ENCODE measurements around the gene SGIP1.

The SGIP1 gene

GRCh38 chr1:66637146-66637545 lies 103.2 kb downstream of the SGIP1 start:
- ATAC-seq (ENCODE audit: low read depth) (no peak), DNase-seq (ENCODE audit: low spot score) (no peak)
- Histone ChIP-seq H3K27me3 (ENCODE audit: insufficient read depth, poor library complexity, severe bottlenecking) (no peaks in the 10 kb centered on the region), H3K4me3 (ENCODE audit: severe bottlenecking) (no peak overlapping the region), H3K36me3 (ENCODE audit: low read depth) (no peaks in the 10 kb centered on the region), H3K27ac (ENCODE audit: poor library complexity, severe bottlenecking) (no peak overlapping the region), H3K4me1 (ENCODE audit: insufficient read depth, poor library complexity, severe bottlenecking) (no peaks in the 10 kb centered on the region), H3K9me3 (ENCODE audit: severe bottlenecking) (no peaks in the 10 kb centered on the region)
- TF ChIP-seq CTCF (IDR thresholded peaks at IDR 0.05; ENCODE audit: poor library complexity, severe bottlenecking), result no peak

- ATAC-seq (ENCODE audit: low read depth) (no peak), DNase-seq (ENCODE audit: low spot score) (no peak)
- Histone ChIP-seq H3K27ac (ENCODE audit: poor library complexity, severe bottlenecking) (no peak overlapping the region), H3K9me3 (ENCODE audit: severe bottlenecking) (no peaks in the 10 kb centered on the region), H3K4me3 (ENCODE audit: severe bottlenecking) (no peak overlapping the region), H3K4me1 (ENCODE audit: insufficient read depth, poor library complexity, severe bottlenecking) (no peaks in the 10 kb centered on the region), H3K36me3 (ENCODE audit: low read depth) (no peaks in the 10 kb centered on the region), H3K27me3 (ENCODE audit: insufficient read depth, poor library complexity, severe bottlenecking) (no peaks in the 10 kb centered on the region)
- no peak for TF ChIP-seq CTCF (IDR thresholded peaks at IDR 0.05; ENCODE audit: poor library complexity, severe bottlenecking)
Measured at GRCh38 chr1:66641891-66642473, 108.0 kb downstream of the SGIP1 start.

- no peaks in the 10 kb centered on the region for H3K9me3 ChIP-seq (ENCODE audit: severe bottlenecking)
- H3K4me3 ChIP-seq (ENCODE audit: severe bottlenecking), result no peak overlapping the region
- ATAC-seq (ENCODE audit: low read depth) (peak; percentile 41; the same call in 1 of the 3 replicates), DNase-seq (ENCODE audit: low spot score) (no peak)
- no peak for TF ChIP-seq CTCF (IDR thresholded peaks at IDR 0.05; ENCODE audit: poor library complexity, severe bottlenecking)
- no peaks in the 10 kb centered on the region for H3K4me1 ChIP-seq (ENCODE audit: insufficient read depth, poor library complexity, severe bottlenecking)
- H3K27ac ChIP-seq (ENCODE audit: poor library complexity, severe bottlenecking), result no peak overlapping the region
- H3K27me3 ChIP-seq (ENCODE audit: insufficient read depth, poor library complexity, severe bottlenecking), result no peaks in the 10 kb centered on the region
- no peaks in the 10 kb centered on the region for H3K36me3 ChIP-seq (ENCODE audit: low read depth)
Measured at GRCh38 chr1:66642992-66643391, 109.0 kb downstream of the SGIP1 start.

- Histone ChIP-seq H3K4me1 (ENCODE audit: insufficient read depth, poor library complexity, severe bottlenecking) (no peaks in the 10 kb centered on the region), H3K27me3 (ENCODE audit: insufficient read depth, poor library complexity, severe bottlenecking) (no peaks in the 10 kb centered on the region), H3K36me3 (ENCODE audit: low read depth) (no peaks in the 10 kb centered on the region), H3K4me3 (ENCODE audit: severe bottlenecking) (no peak overlapping the region), H3K27ac (ENCODE audit: poor library complexity, severe bottlenecking) (no peak overlapping the region), H3K9me3 (ENCODE audit: severe bottlenecking) (no peaks in the 10 kb centered on the region)
- DNase-seq (ENCODE audit: low spot score) (no peak), ATAC-seq (ENCODE audit: low read depth) (no peak)
- TF ChIP-seq CTCF (IDR thresholded peaks at IDR 0.05; ENCODE audit: poor library complexity, severe bottlenecking), result no peak
Measured at GRCh38 chr1:66644331-66644730, 110.4 kb downstream of the SGIP1 start.

GRCh38 chr1:66648901-66649595 lies 115.1 kb downstream of the SGIP1 start:
- ATAC-seq (ENCODE audit: low read depth) (no peak), DNase-seq (ENCODE audit: low spot score) (no peak)
- no peak overlapping the region for H3K27ac ChIP-seq (ENCODE audit: poor library complexity, severe bottlenecking)
- H3K4me3 ChIP-seq (ENCODE audit: severe bottlenecking), result no peak overlapping the region
- no peaks in the 10 kb centered on the region for H3K27me3 ChIP-seq (ENCODE audit: insufficient read depth, poor library complexity, severe bottlenecking)
- H3K9me3 ChIP-seq (ENCODE audit: severe bottlenecking), result no peaks in the 10 kb centered on the region
- TF ChIP-seq CTCF (IDR thresholded peaks at IDR 0.05; ENCODE audit: poor library complexity, severe bottlenecking), result no peak
- H3K4me1 ChIP-seq (ENCODE audit: insufficient read depth, poor library complexity, severe bottlenecking), result no peaks in the 10 kb centered on the region
- no peaks in the 10 kb centered on the region for H3K36me3 ChIP-seq (ENCODE audit: low read depth)
